Skeletal muscle tissue (tissue), 4 donors: Measurements from ENCODE around the gene MAST2. TPM values are rescaled to one million over a fixed set of nuclear protein-coding genes. Genes with fewer than 3 reads are reported as not detected.

Experiments
- H3K27ac ChIP-seq: one replicate; pipeline ENCODE4 v1.7.0; 2013; ENCODE audit warnings: mild to moderate bottlenecking, low read depth, low read length, inconsistent platforms
- H3K27me3 ChIP-seq, 3 donors: one replicate each; pipeline ENCODE4 v1.7.0; 2013; ENCODE audit warnings: low read length in 3 of 3; ENCODE audit not compliant: control insufficient read depth in 3 of 3, insufficient read depth in 3 of 3
- H3K36me3 ChIP-seq, 3 donors: one replicate each; pipeline ENCODE4 v1.7.0; 2013; ENCODE audit warnings: low read length in 3 of 3; ENCODE audit not compliant: control insufficient read depth in 3 of 3, insufficient read depth in 3 of 3
- H3K4me1 ChIP-seq, 3 donors: one replicate each; pipeline ENCODE4 v1.7.0; 2013; ENCODE audit warnings: low read length in 3 of 3, mild to moderate bottlenecking in 3 of 3; ENCODE audit not compliant: control insufficient read depth in 3 of 3, insufficient read depth in 3 of 3
- H3K4me3 ChIP-seq, 3 donors: one replicate each; pipeline ENCODE4 v1.7.0; 2013; ENCODE audit warnings: low read length in 3 of 3
- H3K9ac ChIP-seq, 3 donors: one replicate each; pipeline ENCODE4 v1.7.0; 2013; ENCODE audit warnings: low read length in 3 of 3, mild to moderate bottlenecking in 3 of 3, moderate library complexity in 2 of 3, low read depth in 1 of 3
- H3K9me3 ChIP-seq, 3 donors: one replicate each; pipeline ENCODE4 v1.7.0; 2013; ENCODE audit warnings: low read length in 3 of 3; ENCODE audit not compliant: control insufficient read depth in 3 of 3
- total RNA-seq: library from RNA; depleted of rRNA; stranded (reverse); fragments of >200 nt; gene quantifications from one replicate; pipeline ENCODE4 v1.2.3, GENCODE V29; 2014
- donor health status: Osteomylitis.

MAST2 gene
- total RNA-seq, 1 donor from 2014 or later: 42.8 TPM

DNA sequence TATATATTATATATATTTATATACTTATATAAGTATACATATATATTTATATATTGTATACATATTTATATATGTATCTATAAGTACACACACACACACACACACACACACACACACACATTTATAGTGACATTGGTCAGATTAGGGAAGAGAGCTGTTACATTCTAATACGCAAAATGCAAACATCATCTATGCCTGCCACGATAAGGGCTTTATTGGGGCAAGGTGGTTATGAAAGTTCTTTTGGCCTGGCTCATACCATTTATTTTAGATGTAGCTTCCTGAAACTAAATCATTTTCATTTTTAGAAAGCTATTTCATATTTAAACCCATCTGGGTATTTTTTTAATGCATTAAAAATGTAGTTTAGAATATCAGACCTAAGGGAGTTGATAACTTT is 82.8 kb downstream of the MAST2 start:
- Histone ChIP-seq H3K4me1 (peaks cover 7 to 18% (median 10%) of the 10 kb centered on the region in 3 donors), H3K36me3 (no peaks in the 10 kb centered on the region), H3K27me3 (no peaks in the 10 kb centered on the region), H3K4me3 (no peak overlapping the region), H3K9me3 (no peaks in the 10 kb centered on the region), H3K27ac (peak overlapping the region; percentile 50), H3K9ac (no peak overlapping the region)

DNA sequence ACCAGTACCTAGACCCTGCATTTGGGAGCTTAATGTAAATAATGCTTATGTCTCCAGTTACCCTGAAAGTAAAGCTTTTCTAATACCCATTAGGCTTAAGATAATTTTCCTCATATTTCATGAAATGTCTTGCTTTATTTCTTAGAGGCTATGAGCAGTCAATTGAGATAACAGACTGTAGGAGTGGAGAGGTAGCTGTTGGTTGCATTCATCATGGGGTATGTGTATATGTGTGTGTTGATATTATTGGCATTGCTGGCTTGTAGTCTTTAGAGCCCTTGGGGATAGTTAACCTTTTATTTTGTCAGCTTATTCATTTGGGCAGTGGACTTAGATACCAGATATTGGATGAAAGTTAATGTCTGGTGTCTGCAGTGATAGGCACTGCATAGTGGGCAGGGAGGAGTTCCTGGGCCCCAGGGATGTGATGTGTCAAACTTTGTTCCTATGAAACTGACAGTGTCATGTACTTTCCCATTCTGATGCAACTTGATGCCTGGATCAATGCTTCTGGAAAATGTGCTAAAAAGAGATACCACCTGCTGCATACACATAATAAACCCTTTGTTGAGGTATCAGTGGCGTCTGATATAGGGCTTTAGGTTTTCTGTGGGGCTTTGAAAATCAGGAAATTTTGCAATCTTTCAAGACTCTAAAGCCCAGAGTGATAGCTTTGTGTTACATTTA is 83.9 kb downstream of the MAST2 start:
- Histone ChIP-seq H3K4me1 (peaks cover 8 to 22% (median 10%) of the 10 kb centered on the region in 3 donors), H3K27ac (peak overlapping the region; percentile 50), H3K9ac (peak overlapping the region in 1 of 3 donors; percentile 4), H3K27me3 (no peaks in the 10 kb centered on the region), H3K36me3 (no peaks in the 10 kb centered on the region), H3K4me3 (peak overlapping the region in 1 of 3 donors; percentile 2), H3K9me3 (no peaks in the 10 kb centered on the region)

DNA sequence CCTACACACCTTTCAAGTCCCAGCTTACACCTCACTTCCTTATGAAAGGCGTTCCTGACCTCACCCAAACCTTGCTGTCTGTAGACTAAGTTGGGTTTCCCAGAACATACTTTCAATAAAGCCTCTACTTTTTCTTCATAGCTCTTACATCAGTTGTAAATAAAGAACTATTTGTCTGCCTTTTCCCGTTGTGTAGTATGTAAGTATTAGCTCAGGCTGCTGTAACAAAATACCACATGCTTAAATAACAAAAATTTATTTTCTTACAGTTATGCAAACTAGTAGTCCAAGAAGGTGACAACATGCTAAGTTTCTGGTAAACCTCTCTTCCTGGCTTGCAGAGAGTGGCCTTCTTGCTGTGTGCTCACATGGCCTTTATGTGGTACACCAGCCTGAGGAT is 86.7 kb downstream of the MAST2 start:
- Histone ChIP-seq H3K4me1 (peaks cover 10 to 18% (median 11%) of the 10 kb centered on the region in 3 donors), H3K36me3 (no peaks in the 10 kb centered on the region), H3K9me3 (no peaks in the 10 kb centered on the region), H3K27ac (no peak overlapping the region), H3K9ac (no peak overlapping the region), H3K27me3 (no peaks in the 10 kb centered on the region), H3K4me3 (no peak overlapping the region)

DNA sequence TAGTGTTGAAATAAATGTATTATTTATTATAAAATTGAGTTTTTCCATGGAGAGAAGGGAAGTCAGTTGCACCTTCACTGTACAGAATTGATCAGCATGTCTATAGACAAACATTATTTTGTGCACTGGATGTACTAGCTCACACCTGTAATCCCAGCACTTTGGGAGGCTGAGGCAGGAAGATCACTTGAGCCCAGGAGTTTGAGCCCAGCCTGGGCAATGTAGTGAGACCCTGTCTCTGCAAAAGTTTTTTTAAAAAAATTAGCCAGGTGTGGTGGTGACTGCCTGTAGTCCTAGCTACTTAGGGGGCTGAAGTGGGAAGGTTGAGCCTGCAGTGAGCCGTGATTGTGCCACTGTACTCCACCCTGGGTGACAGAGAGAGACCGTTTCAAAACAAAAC is 87.7 kb downstream of the MAST2 start:
- H3K9ac ChIP-seq: no peak overlapping the region
- no peaks in the 10 kb centered on the region for H3K27me3 ChIP-seq
- H3K4me3 ChIP-seq: no peak overlapping the region
- H3K9me3 ChIP-seq: no peaks in the 10 kb centered on the region
- peaks cover 10 to 18% (median 11%) of the 10 kb centered on the region in 3 donors for H3K4me1 ChIP-seq
- no peaks in the 10 kb centered on the region for H3K36me3 ChIP-seq
- H3K27ac ChIP-seq: no peak overlapping the region

DNA sequence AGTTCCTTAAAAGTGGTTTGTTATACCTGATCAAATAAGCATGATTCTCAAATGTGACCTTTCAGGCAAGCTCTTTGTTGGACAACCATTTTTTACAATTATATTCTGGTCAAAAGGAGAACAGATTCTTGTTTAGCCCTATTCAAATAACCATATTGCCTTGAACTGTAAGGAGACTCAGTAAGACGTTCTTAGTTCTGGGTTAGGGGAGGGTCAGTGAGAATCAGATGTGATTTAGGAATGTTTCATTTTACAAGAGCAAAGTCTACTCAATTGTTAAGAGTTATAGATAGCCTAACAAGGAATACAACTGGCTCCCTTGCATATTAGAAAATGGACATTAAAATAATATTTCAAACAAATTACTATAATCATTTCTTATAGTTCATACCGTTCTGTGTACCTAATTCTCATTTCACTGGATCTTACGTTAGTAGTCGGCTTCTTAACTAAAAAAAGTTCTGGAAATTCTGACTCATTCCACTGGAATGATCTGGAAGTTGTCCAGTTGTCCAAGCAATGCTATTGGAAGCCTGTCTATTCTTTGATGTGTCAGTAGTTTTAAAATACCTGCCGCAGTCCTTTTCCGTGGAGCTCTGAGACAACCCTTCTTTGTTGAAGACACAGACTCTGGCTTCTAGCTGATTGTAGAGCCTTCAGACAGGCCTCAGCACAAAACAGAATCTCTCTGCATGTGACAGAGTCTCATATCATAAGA is 88.8 kb downstream of the MAST2 start:
- Histone ChIP-seq H3K36me3 (no peaks in the 10 kb centered on the region), H3K9ac (peak overlapping the region in 1 of 3 donors; percentile 25)

DNA sequence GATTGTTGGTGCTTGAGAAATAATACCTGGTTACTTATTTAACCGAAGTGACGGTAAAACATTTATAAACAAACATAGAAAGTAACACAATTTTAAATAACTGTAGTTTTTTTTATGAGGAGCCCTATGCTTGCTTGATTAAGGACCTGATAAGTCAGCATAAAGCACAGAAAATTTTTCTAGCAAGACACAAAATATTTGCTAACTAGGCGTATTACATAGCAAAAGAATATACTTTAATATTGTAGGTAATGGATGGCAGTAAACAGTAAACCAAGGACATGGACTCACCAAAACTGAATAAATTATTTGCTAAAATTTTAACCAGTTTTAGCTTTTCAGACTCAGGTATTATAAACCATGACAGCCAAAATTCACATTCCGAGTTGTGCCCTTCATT is 90.9 kb downstream of the MAST2 start:
- Histone ChIP-seq H3K9me3 (no peaks in the 10 kb centered on the region), H3K27ac (no peak overlapping the region), H3K27me3 (no peaks in the 10 kb centered on the region), H3K4me3 (no peak overlapping the region), H3K4me1 (peaks cover 2 to 4% (median 4%) of the 10 kb centered on the region in 3 donors), H3K36me3 (no peaks in the 10 kb centered on the region), H3K9ac (no peak overlapping the region)

More for the DNA sequence above, 88.8 kb downstream of the MAST2 start:
- Histone ChIP-seq H3K4me1 (peaks cover 6 to 11% (median 8%) of the 10 kb centered on the region in 3 donors), H3K9me3 (no peaks in the 10 kb centered on the region), H3K27me3 (no peaks in the 10 kb centered on the region), H3K27ac (peak overlapping the region; percentile 54), H3K4me3 (peak overlapping the region in 1 of 3 donors; percentile 34)

DNA sequence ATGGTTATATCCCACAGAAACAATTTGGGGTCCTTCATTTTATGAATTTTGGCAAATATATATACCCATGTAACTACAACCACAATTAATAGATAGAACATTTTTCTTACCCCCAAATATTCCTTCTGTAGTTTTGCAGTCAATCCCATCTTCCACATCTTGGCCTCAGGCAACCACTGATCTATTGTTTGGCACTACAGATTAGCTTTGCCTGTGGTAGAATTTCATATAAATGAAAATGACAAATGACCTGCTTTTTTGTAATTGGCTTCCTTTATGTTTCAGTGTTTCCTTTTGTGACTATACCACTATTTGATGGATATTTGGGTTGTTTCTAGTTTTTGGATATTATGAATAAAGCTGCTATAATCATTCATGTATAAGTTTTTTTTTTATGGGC is 91.5 kb downstream of the MAST2 start:
- Histone ChIP-seq H3K4me3 (no peak overlapping the region), H3K9me3 (no peaks in the 10 kb centered on the region), H3K36me3 (no peaks in the 10 kb centered on the region), H3K4me1 (peaks cover 2 to 4% (median 4%) of the 10 kb centered on the region in 3 donors), H3K27me3 (no peaks in the 10 kb centered on the region), H3K27ac (no peak overlapping the region), H3K9ac (no peak overlapping the region)

DNA sequence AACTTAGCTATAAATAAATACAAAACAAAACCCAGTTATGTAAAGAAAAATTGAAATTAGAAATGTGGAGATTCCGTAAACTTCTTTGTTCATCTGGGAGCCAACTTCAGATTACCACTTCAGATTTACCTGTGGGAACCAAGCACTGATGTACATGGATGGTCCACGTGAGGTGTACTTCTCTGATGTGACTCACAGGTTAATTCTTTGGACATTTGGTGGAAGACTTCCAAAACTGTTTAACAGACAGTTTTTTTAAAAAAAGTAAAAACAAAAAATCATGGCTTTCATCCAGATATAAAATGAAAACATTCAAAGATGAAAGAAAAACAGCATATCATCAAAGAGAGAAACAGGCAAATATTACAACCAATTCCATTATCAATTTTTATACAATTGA is 92.0 kb downstream of the MAST2 start:
- Histone ChIP-seq H3K27me3 (no peaks in the 10 kb centered on the region), H3K36me3 (no peaks in the 10 kb centered on the region), H3K9me3 (no peaks in the 10 kb centered on the region), H3K4me1 (peaks cover 2 to 4% (median 4%) of the 10 kb centered on the region in 3 donors), H3K4me3 (no peak overlapping the region), H3K9ac (no peak overlapping the region), H3K27ac (no peak overlapping the region)

DNA sequence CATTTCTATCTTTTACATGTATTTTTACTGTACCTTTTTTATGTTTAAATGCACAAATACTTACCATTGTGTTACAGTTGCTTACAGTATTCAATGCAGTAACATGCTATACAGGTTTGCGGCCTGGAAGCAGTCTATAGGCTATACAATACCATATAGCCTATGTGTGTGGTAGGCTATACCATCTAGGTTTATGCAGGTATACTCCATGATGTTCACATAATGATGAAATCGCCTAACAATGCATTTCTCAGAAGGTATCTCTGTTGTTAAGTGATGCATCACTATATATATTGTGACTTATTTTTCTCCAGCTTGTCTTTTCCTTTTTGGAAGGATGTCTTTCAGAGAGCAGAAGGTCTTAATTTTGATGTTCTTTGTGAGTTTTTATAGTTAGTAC is 103.5 kb downstream of the MAST2 start:
- Histone ChIP-seq H3K4me1 (peaks cover 7 to 16% (median 15%) of the 10 kb centered on the region in 3 donors), H3K36me3 (no peaks in the 10 kb centered on the region), H3K4me3 (no peak overlapping the region), H3K27ac (no peak overlapping the region), H3K9ac (no peak overlapping the region), H3K27me3 (no peaks in the 10 kb centered on the region), H3K9me3 (no peaks in the 10 kb centered on the region)

DNA sequence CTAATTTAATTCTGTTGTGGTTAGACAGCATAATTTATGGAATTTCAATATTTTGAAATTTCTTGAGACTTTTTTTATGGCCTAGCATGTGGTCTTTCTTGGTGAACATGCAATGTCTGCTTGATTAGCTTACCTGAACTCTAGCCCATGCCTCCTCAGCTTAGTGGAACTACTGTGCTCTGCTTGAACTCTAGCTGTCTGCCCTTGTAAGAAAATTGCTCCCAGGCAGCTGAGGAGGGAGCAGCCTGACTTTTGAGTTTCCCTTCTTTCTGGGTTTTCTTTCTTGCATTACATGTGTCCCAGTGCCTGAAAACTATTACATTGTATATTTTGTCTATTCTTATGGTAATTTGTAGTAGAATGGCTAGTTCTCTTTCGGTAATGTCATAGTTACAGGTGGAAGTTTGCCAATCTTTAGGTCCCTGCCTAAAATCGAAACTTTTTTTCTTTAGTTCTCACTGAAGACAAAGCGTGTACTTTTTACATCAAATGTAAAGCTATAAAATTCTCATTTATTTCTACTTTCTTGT is 105.3 kb downstream of the MAST2 start:
- Histone ChIP-seq H3K4me3 (no peak overlapping the region), H3K9me3 (no peaks in the 10 kb centered on the region), H3K27ac (no peak overlapping the region), H3K4me1 (peaks cover 15 to 24% (median 19%) of the 10 kb centered on the region in 3 donors), H3K9ac (peak overlapping the region in 2 of 3 donors; percentile 0 to 43), H3K27me3 (no peaks in the 10 kb centered on the region), H3K36me3 (no peaks in the 10 kb centered on the region)
